OCI-LY1 (cell line): ENCODE results near the gene NIPA2.

Experiments used
- H2AFZ ChIP-seq: fragments of 200-600 bp; sonication (generic), shearing (Covaris generic); 2 replicates; pipeline ENCODE4 v1.6.0; 2014; ENCODE audit warnings: antibody characterized with exemption, mild to moderate bottlenecking, low read length
- H3F3A ChIP-seq: fragments of 200-600 bp; sonication (generic), shearing (Covaris generic); 2 replicates; pipeline ENCODE4 v1.6.0; 2014; ENCODE audit warnings: mild to moderate bottlenecking, antibody characterized with exemption, low read length, moderate library complexity; ENCODE audit not compliant: insufficient read depth
- H3K27ac ChIP-seq: fragments of 200-600 bp; sonication (generic); 2 replicates; pipeline ENCODE4 v1.5.1; 2014; ENCODE audit warnings: low read length, mixed run types, mild to moderate bottlenecking, low read depth; ENCODE audit not compliant: poor library complexity, severe bottlenecking
- H3K27me3 ChIP-seq: fragments of 200-600 bp; sonication (generic); 2 replicates; pipeline ENCODE4 v1.6.0; 2014; ENCODE audit warnings: antibody characterized with exemption, mild to moderate bottlenecking, low read length, moderate library complexity; ENCODE audit not compliant: insufficient read depth
- H3K36me3 ChIP-seq: fragments of 200-600 bp; sonication (generic); 2 replicates; pipeline ENCODE4 v1.6.1; 2014; ENCODE audit warnings: mild to moderate bottlenecking, antibody characterized with exemption, low read length, moderate library complexity, mixed read lengths; ENCODE audit not compliant: insufficient read depth
- H3K4me1 ChIP-seq: fragments of 200-600 bp; sonication (generic); 2 replicates; pipeline ENCODE4 v1.5.1; 2014; ENCODE audit warnings: mild to moderate bottlenecking, low read length, moderate library complexity; ENCODE audit not compliant: insufficient read depth, severe bottlenecking
- H3K4me2 ChIP-seq: fragments of 200-600 bp; sonication (generic), shearing (Covaris generic); 2 replicates; pipeline ENCODE4 v1.6.1; 2014; ENCODE audit warnings: low read length
- H3K4me3 ChIP-seq: fragments of 200-600 bp; sonication (generic); 2 replicates; pipeline ENCODE4 v1.5.1; 2014; ENCODE audit warnings: low read length, low read depth, mild to moderate bottlenecking, mixed read lengths; ENCODE audit not compliant: poor library complexity, severe bottlenecking
- H3K79me2 ChIP-seq: fragments of 200-600 bp; shearing (Covaris generic); 2 replicates; pipeline ENCODE4 v1.6.1; 2016; ENCODE audit warnings: mixed run types, low read length, mixed read lengths; ENCODE audit not compliant: insufficient read depth
- H3K9ac ChIP-seq: fragments of 200-600 bp; sonication (generic), shearing (Covaris generic); 2 replicates; pipeline ENCODE4 v1.6.1; 2014; ENCODE audit warnings: mild to moderate bottlenecking, low read length, mixed read lengths
- H3K9me2 ChIP-seq: fragments of 200-600 bp; sonication (generic), shearing (Covaris generic); 2 replicates; pipeline ENCODE4 v1.6.1; 2014; ENCODE audit warnings: low read depth, mild to moderate bottlenecking, low read length, mixed read lengths
- H3K9me3 ChIP-seq: fragments of 200-600 bp; shearing (Covaris generic); 2 replicates; pipeline ENCODE4 v1.6.1; 2014; ENCODE audit warnings: low read length, mixed read lengths
- H4K20me1 ChIP-seq: fragments of 200-600 bp; sonication (generic), shearing (Covaris generic); 2 replicates; pipeline ENCODE4 v1.6.0; 2016; ENCODE audit warnings: mild to moderate bottlenecking, low read length; ENCODE audit not compliant: insufficient read depth
- EZH2 ChIP-seq: fragments of 200-600 bp; sonication (generic), shearing (Covaris generic); IDR thresholded peaks from 2 replicates; pipeline ENCODE4 v1.8.0; 2017; ENCODE audit warnings: borderline replicate concordance, mixed run types, mild to moderate bottlenecking, antibody characterized with exemption, low read length, moderate library complexity, mixed read lengths
- TF ChIP-seq, protein P1 (sequence below): fragments of 200-600 bp; sonication (generic), shearing (Covaris generic); IDR thresholded peaks from 2 replicates; pipeline ENCODE4 v1.5.1; 2017; ENCODE audit warnings: mild to moderate bottlenecking, antibody characterized with exemption, low read length, moderate library complexity, mixed read lengths

The NIPA2 gene

GRCh38 chr15:22915866-22916515, 77.5 kb downstream of the NIPA2 start:
- no peaks in the 10 kb centered on the region for H4K20me1 ChIP-seq
- H2AFZ ChIP-seq, result no peak overlapping the region
- no peaks in the 10 kb centered on the region for H3K79me2 ChIP-seq
- no peak overlapping the region for H3K4me2 ChIP-seq
- H3K27me3 ChIP-seq, result no peaks in the 10 kb centered on the region
- H3K4me1 ChIP-seq, result no peaks in the 10 kb centered on the region
- no peak overlapping the region for H3K27ac ChIP-seq
- H3K36me3 ChIP-seq, result no peaks in the 10 kb centered on the region
- H3K4me3 ChIP-seq, result no peak overlapping the region
- no peaks in the 10 kb centered on the region for H3K9me3 ChIP-seq
- no peak overlapping the region for H3K9ac ChIP-seq
- no peaks in the 10 kb centered on the region for H3F3A ChIP-seq
- no peak for TF ChIP-seq EZH2
- TF ChIP-seq, protein P1, sequence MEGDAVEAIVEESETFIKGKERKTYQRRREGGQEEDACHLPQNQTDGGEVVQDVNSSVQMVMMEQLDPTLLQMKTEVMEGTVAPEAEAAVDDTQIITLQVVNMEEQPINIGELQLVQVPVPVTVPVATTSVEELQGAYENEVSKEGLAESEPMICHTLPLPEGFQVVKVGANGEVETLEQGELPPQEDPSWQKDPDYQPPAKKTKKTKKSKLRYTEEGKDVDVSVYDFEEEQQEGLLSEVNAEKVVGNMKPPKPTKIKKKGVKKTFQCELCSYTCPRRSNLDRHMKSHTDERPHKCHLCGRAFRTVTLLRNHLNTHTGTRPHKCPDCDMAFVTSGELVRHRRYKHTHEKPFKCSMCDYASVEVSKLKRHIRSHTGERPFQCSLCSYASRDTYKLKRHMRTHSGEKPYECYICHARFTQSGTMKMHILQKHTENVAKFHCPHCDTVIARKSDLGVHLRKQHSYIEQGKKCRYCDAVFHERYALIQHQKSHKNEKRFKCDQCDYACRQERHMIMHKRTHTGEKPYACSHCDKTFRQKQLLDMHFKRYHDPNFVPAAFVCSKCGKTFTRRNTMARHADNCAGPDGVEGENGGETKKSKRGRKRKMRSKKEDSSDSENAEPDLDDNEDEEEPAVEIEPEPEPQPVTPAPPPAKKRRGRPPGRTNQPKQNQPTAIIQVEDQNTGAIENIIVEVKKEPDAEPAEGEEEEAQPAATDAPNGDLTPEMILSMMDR, result no peak
- no peaks in the 10 kb centered on the region for H3K9me2 ChIP-seq

DNA sequence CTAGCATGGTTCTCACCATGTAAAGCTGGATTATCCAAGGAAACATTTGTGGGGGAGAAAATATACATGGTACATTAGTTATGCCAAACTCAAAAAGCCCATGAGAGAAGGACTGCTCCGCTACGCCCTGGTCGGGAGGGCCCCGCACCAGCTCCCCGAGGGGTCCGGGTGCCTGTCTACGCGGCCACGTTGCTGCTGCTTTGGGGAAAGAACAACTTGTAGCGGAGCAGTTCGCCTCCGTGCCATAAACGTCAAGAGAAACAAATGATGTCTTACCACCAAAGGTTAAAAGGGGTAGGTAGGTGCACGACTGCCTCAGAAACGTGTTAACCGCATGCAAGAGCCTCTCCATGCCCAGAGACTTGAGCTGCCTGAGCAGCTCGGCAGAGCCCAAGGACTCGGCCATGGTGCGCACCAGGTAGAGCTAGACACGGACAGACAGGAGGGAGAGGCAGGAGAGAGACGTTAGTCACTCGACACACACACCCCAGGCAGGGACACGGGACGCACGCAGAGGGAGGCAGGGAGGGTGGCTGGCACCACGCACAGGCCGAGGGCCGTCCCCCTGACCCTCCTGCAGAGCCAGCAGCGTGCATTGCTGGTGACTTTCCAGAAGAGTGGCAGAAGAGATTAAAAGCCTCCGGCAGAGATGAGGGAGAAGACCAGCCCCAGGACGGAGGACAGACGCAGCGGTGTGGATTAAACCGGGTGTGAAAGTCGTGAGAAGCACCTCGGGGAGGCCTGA, 78.3 kb downstream of the NIPA2 start:
- Histone ChIP-seq H3K4me2 (no peak overlapping the region), H3K27ac (no peak overlapping the region), H3K79me2 (no peaks in the 10 kb centered on the region), H3K4me3 (no peak overlapping the region), H3K4me1 (no peaks in the 10 kb centered on the region), H3F3A (no peaks in the 10 kb centered on the region), H3K36me3 (no peaks in the 10 kb centered on the region), H4K20me1 (no peaks in the 10 kb centered on the region), H3K9me3 (no peaks in the 10 kb centered on the region), H3K9me2 (no peaks in the 10 kb centered on the region), H2AFZ (no peak overlapping the region), H3K27me3 (no peaks in the 10 kb centered on the region), H3K9ac (no peak overlapping the region)
- TF ChIP-seq, protein P1, result no peak
- no peak for TF ChIP-seq EZH2

GRCh38 chr15:22917556-22917955, 79.1 kb downstream of the NIPA2 start:
- no peaks in the 10 kb centered on the region for H3K79me2 ChIP-seq
- H3K27ac ChIP-seq, result no peak overlapping the region
- H3K4me3 ChIP-seq, result no peak overlapping the region
- H3F3A ChIP-seq, result no peaks in the 10 kb centered on the region
- H4K20me1 ChIP-seq, result no peaks in the 10 kb centered on the region
- no peaks in the 10 kb centered on the region for H3K36me3 ChIP-seq
- no peak overlapping the region for H2AFZ ChIP-seq
- H3K9me3 ChIP-seq, result no peaks in the 10 kb centered on the region
- no peak for TF ChIP-seq EZH2
- TF ChIP-seq, protein P1, result no peak
- no peak overlapping the region for H3K9ac ChIP-seq
- no peaks in the 10 kb centered on the region for H3K27me3 ChIP-seq
- H3K9me2 ChIP-seq, result no peaks in the 10 kb centered on the region
- H3K4me1 ChIP-seq, result no peaks in the 10 kb centered on the region
- no peak overlapping the region for H3K4me2 ChIP-seq
